BE2C (cell line): ENCODE data around the gene SRPK1.

ENCODE experiments used
- DNase-seq: peaks from one replicate; pipeline ENCODE4 v3.0.0-alpha.2; 2020
- H3K27me3 ChIP-seq: fragments of 250-450 bp; sonication (Bioruptor Pico); 2 replicates; pipeline ENCODE4 v1.5.1; 2020; ENCODE audit warnings: mild to moderate bottlenecking
- H3K36me3 ChIP-seq: fragments of 250-450 bp; sonication (Bioruptor Pico); 2 replicates; pipeline ENCODE4 v1.5.1; 2020; ENCODE audit warnings: mild to moderate bottlenecking
- H3K4me1 ChIP-seq: fragments of 250-450 bp; sonication (Bioruptor Pico); 2 replicates; pipeline ENCODE4 v1.5.1; 2020
- H3K4me3 ChIP-seq: 2 replicates; pipeline ENCODE4 v1.5.1; 2011; ENCODE audit warnings: low read depth, low read length
- H3K9me3 ChIP-seq: fragments of 250-450 bp; sonication (Bioruptor Pico); 2 replicates; pipeline ENCODE4 v1.5.1; 2020
- TF ChIP-seq, protein P1 (sequence below): IDR thresholded peaks from 2 replicates; pipeline ENCODE4 v1.5.1; 2012; ENCODE audit warnings: mild to moderate bottlenecking, low read depth, low read length

SRPK1 gene

DNA sequence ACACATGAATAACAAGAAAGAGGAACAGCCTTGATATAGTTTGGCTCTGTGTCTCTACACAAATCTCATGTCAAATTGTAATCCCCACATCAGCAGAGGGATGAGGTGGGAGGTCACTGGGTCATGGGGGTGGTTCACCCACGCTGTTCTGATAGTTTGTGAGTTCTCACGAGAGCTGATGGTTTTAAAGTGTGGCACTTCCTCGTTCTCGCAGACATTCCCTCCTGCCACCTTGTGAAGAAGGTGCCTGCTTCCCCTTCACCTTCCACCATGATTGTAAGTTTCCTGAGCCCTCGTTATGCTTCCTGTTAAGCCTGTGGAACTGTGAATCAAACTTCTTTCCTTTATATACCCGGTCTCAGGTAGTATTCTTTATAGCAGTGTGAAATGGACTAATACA lies 13.1 kb downstream of the SRPK1 start:
- no peak overlapping the region for H3K4me3 ChIP-seq
- 0 out of 2 replicates have a peak, but pooled peaks cover 3% of the 10 kb centered on the region for H3K9me3 ChIP-seq
- no peaks in the 10 kb centered on the region for H3K4me1 ChIP-seq
- peaks cover 81% of the 10 kb centered on the region for H3K36me3 ChIP-seq
- no peaks in the 10 kb centered on the region for H3K27me3 ChIP-seq
- no peak for DNase-seq
- TF ChIP-seq, protein P1, sequence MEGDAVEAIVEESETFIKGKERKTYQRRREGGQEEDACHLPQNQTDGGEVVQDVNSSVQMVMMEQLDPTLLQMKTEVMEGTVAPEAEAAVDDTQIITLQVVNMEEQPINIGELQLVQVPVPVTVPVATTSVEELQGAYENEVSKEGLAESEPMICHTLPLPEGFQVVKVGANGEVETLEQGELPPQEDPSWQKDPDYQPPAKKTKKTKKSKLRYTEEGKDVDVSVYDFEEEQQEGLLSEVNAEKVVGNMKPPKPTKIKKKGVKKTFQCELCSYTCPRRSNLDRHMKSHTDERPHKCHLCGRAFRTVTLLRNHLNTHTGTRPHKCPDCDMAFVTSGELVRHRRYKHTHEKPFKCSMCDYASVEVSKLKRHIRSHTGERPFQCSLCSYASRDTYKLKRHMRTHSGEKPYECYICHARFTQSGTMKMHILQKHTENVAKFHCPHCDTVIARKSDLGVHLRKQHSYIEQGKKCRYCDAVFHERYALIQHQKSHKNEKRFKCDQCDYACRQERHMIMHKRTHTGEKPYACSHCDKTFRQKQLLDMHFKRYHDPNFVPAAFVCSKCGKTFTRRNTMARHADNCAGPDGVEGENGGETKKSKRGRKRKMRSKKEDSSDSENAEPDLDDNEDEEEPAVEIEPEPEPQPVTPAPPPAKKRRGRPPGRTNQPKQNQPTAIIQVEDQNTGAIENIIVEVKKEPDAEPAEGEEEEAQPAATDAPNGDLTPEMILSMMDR, result no peak

DNA sequence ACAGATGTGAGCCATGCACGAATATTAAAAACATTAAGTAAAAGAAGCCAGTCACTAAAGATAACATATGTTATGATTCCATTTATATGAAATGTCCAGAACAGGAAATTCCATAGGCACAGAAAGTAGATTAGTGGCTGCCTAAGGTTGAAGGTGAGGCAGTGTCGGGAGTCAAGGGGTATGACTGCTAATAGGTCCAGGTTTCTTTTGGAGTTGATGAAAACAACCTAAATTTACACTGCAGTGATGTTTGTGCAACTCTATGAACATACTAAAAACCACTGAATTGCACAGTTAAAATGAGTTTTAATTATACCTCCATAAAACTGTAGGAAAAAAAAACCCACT lies 14.4 kb downstream of the SRPK1 start:
- H3K36me3 ChIP-seq, result peaks cover 76% of the 10 kb centered on the region
- TF ChIP-seq, protein P1, result no peak

DNA sequence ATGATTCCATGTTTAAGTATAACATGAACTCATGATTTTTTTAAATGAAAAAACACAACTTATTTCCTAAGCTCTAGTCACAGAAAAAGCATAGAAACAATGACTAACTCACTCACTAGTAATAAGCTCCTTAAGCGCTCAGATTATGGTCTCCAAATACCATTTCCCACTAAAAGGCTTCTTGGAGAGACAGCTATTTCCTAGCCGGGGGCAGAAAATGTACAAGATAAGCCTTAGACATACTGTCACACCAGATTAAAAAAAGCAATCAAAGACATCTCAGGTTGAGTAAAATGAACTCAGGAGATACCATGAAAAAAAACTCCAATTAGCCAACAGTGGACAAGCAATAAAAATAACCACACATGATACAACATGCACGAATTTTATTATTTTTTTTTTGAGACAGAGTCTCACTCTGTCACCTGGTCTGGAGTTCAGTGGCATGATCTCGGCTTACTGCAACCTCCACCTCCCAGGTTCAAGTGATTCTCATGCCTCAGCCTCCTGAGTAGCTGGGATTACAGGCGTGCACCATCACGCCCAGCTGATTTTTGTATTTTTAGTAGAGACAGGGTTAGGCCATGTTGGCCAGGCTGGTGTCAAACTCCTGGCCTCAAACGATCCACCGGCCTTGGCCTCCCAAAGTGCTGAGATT lies 14.9 kb downstream of the SRPK1 start:
- Histone ChIP-seq H3K9me3 (0 out of 2 replicates have a peak, but pooled peaks cover under 1% of the 10 kb centered on the region), H3K36me3 (peaks cover 76% of the 10 kb centered on the region), H3K4me3 (no peak overlapping the region), H3K4me1 (no peaks in the 10 kb centered on the region), H3K27me3 (no peaks in the 10 kb centered on the region)
- TF ChIP-seq, protein P1, result no peak
- DNase-seq, result no peak

More for the DNA sequence above, 14.4 kb downstream of the SRPK1 start:
- no peak for DNase-seq
- no peaks in the 10 kb centered on the region for H3K27me3 ChIP-seq
- H3K4me1 ChIP-seq, result no peaks in the 10 kb centered on the region
- 0 out of 2 replicates have a peak, but pooled peaks cover 3% of the 10 kb centered on the region for H3K9me3 ChIP-seq
- no peak overlapping the region for H3K4me3 ChIP-seq

DNA sequence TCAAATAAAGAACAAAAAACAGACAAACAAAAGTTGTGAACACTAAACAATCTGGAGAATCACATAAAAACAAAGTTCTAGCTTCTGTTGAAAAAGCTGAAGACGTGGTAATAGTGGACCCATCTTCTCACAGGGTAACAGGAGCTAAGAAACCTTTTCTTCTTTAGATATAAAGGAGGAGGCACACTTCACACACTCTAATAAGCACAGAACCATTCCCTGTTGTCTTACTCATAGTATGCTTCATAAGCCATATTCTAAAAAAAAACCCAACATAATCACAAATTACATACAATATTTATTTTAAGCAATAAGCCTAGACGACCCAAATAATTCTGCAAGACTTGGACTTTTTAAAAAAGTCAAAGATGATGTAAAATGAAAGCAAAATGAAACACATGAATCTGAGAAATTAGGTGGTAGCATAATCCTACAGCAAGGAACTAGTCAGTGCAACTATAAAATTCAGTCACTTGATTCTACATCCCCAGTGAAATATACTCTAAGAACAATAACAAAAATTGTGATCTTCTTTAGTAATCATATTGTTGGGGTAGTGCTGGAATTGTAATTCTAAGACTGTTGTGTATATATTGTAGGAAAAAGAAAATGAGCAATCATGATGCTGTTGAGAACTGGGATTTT lies 15.6 kb downstream of the SRPK1 start:
- H3K27me3 ChIP-seq, result no peaks in the 10 kb centered on the region
- DNase-seq, result no peak
- peaks cover 76% of the 10 kb centered on the region for H3K36me3 ChIP-seq
- no peak overlapping the region for H3K4me3 ChIP-seq
- no peaks in the 10 kb centered on the region for H3K4me1 ChIP-seq
- TF ChIP-seq, protein P1, result no peak
- no peaks in the 10 kb centered on the region for H3K9me3 ChIP-seq

DNA sequence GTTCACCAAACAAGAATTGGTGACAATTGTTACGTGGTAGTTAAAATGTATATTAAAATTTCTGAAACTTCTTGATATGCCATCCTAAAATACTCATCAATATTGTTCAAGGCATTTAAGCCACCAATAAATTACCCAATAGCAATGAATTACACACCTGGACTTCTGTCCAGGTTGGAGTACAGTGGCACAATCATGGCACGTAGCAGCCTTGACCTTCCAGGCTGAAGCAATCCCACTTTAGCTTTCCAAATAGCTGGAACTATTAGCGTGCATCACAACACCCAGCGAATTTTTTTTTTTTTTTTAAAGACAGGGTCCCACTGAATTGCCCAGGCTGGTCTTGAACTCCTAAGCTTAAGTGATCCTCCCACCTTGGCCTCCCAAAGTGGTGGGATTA lies 17.2 kb downstream of the SRPK1 start:
- TF ChIP-seq, protein P1, result no peak
- Histone ChIP-seq H3K36me3 (peaks cover 70% of the 10 kb centered on the region), H3K9me3 (no peaks in the 10 kb centered on the region), H3K27me3 (no peaks in the 10 kb centered on the region), H3K4me3 (no peak overlapping the region), H3K4me1 (no peaks in the 10 kb centered on the region)
- no peak for DNase-seq

DNA sequence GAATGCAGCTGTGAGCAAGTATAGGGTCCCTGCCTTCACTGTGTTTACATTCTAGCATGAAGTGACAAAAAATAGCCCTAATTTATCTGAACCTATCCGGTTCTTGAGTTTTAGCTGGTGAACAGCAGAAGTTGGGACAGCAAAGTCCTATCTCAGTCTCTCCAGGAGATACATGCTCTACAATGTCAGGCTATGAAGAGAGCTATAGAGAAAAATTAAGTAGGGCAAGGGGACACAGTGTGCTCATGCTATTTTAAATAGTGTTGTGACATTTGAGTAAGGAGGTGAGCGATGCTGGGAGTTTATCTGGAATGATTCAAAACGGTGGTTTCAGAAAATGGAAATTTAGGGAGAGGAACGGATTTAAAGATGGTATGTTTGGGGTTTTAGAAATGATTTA lies 20.4 kb downstream of the SRPK1 start:
- H3K4me1 ChIP-seq, result no peaks in the 10 kb centered on the region
- TF ChIP-seq, protein P1, result no peak
- H3K9me3 ChIP-seq, result no peaks in the 10 kb centered on the region
- H3K27me3 ChIP-seq, result no peaks in the 10 kb centered on the region
- peaks cover 53% of the 10 kb centered on the region for H3K36me3 ChIP-seq
- no peak for DNase-seq
- no peak overlapping the region for H3K4me3 ChIP-seq
